ENCODE data around the gene MECP2.

The MECP2 gene

DNA sequence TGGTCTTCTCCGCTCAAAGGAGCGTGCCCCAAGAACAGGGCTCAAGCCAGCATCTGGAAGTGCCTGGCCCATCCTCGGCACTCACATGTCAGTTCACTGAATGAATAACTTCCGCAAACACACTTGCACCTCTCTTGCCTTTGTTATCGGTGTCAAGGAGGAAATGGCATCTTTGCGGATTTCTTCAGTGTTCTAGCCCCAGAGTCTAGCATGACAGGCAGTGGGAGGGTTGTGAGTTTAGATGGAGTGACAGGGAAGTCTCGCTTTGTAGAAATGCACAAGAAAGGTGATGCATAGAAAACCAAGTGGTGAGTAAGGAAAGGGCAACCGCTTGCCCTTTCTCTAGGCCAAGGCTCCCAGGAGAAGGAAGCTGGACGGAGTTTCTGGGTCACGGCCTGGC lies 17.6 kb upstream of the MECP2 start:
- no peak for DNase-seq

DNA sequence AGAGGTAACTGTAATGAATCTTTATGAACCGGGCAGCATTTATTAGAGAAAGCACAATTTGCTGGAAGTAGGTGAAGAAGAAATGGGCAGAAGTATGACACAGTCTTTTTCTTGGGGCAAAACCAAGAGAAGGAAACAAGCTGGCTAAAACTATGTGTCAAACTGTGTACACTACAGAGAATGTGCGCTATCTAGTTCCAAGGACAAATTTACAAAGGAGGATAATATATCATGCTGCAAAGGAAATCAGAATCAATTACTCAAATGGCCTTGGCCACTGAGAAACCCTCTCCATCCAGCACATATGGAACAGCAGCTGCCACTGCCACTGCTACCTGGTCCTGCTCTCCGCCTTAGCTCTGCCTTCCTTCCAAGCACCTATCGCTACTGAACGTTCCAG lies 17.1 kb upstream of the MECP2 start:
- no peak for DNase-seq

DNA sequence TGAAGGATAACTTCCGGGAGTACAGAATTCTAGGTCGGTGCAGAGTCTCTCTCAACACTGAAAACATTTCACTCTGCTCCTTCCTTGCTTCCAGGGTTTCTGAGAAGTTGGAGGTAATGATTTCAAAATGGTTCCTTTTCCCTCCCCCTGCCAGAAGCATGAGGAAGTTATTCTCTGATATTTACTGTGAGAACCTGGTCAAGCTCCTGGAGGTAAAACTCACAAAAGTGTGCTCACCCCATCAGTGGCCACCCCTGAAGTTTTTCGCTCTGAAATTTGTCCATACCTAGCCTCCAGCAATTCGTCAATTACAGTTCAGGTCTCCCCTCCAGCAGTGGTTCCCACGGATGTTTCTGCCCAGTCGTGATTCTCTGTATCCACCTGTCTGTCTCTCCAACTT lies 16.2 kb upstream of the MECP2 start:
- DNase-seq: no peak

DNA sequence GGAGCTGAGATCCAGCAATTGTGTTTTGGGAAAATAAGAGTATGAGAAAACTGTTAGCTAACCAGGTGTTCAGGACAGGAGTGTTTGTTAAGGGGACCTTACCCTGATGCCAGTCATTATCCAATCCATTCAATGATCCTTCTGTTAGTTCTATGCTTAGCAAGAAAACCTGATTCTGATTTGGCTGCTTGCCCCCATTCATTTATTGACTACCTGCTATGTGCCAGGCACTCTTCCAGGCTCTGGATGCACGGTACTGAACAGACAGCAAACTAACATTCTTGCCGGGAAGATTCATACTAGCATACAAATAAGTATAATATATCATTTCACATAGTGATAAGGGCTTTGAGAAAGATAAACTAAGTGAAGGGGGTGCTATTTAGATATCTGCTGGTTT lies 1.0 kb upstream of the MECP2 start:
- no peak for DNase-seq

DNA sequence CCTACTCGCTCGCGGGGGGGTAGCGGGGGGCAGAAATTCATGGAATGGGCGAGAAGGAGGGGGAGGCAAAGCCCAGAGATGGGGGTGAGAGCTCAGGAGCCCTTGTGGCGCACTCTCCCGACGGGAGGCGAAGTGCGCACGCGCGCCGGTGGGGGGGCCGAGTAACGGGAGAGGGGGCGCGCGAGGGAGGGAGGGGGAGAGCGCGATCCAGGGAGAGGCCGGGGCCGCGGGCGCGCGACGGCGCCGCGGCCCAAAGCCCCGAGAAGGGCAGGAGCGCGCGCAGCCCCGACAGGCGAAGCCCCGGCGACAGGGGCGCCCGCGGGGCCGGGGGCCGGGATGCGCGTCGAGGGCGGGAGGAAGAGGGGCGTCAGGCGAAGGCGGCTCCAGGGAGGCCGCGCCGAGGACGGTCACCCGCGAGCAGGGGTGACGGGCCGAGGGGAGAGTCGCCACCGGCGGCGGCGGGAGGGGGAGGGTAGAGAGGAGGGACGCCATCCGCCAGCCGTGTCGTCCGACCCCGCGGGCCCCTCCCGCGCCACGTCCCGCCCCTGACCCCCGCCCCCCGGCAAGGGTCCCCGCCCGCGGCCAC lies 421 bp downstream of the MECP2 start:
- peak; percentile 76 for DNase-seq

DNA sequence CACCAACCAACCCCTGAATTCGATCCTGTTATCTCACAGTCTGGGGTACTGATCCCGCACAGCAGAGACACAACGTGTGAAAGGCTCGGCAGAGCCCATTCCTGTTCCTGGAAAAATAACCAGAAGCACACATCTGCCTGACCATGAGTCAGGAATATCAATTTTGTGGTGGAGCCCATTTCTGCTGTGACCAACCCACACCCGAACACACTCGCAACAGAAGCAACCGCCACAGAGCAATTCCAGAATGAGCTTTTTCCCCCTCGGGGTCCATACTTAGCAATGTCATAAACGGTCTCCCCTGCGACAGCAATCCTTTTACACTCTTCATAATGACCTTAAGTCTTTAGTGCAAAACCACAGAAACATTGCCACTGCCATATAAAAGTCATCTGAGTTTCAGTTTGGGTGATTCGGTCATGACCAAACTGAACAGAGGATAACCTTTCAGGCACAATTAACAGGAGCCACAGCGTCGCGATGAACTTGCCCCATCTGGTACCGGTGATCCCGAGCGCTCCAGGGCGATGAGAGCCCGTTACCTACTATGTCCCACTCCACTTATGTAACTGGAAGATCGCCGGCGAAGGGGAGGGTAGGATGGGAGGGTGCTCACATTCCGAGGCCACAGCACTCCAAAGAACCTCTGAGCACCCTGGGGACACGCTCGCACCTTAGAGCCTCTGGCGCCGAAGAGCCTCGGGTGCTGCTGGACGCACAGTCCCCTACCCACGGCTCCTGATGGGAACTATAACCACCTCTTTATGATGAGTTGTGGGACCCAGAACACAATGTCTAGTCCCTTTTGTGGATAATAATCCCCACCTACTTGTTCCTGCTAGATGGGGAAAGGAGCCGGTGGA lies 1.1 kb downstream of the MECP2 start:
- DNase-seq: peak; percentile 25

DNA sequence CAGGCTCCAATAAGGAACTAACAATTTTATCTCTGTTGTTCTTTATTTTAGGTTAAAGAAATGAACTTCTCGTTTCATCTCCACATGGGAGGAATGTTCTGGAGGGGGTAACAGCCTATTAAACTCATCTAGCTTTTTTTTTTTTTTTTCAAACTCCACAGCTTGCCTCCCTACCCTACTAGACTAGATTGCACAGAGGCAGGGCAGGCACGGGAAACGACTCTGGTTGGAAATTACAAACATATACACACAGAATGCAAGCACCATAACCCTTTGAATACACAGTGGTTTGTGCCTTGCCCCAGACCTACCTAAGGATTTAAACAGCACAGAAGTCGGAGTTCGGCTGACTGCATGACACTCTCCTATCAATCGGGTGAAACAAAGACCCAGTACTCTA lies 2.7 kb downstream of the MECP2 start:
- DNase-seq: no peak

DNA sequence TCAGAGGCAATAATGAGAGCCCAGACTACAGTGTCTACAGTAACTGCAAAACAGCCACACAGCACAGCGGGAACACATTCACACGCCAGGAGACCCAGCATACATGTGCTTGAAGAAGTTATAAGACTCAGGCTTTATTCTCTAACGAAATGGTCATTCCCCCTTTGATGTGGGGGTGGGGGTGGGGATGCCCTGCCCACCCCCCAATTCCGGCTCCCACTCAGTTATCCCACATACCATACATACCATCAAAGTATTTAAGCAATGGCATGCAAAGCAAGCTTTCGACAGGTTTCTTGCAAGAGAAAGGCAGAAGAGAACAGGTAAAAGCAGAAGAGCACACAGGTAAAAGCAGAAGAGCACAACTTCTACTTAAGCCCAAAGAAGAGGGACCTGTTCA lies 3.6 kb downstream of the MECP2 start:
- no peak for DNase-seq

DNA sequence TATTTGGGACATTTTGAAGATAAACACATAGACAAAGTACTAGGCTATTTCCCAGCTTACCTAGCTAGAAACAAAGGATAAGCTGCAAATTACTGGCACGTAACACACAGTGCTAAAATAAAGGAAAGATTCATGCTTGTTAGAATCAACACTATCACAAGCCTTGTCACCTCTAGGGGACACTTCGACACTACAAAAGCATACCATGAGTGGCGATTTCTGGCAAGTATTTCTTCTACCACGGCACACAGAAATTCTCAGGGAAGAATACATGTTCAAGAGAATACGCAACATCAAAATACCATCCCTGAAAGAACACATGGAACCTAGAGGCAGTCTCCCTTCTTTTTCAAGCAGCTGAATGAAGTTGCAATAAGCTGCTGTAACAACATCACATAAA lies 5.1 kb downstream of the MECP2 start:
- DNase-seq: no peak

DNA sequence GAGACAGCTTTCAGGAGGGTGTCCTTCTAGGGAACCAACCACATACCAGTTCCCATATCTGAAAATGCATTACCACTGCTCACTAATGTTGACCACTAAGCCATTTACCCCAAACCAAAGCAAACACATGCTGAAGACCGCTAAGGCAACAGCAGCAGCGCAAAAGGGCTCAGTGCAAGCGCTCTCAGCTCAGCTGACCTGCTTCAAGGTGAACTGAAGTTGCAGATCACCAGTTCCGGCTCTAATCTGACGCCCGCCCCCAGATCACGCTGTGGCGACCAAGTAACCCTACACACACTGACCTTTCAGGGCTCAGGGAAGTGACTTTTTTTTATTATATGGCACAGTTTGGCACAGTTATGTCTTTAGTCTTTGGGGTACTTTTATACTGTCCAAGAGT lies 5.8 kb downstream of the MECP2 start:
- DNase-seq: no peak

DNA sequence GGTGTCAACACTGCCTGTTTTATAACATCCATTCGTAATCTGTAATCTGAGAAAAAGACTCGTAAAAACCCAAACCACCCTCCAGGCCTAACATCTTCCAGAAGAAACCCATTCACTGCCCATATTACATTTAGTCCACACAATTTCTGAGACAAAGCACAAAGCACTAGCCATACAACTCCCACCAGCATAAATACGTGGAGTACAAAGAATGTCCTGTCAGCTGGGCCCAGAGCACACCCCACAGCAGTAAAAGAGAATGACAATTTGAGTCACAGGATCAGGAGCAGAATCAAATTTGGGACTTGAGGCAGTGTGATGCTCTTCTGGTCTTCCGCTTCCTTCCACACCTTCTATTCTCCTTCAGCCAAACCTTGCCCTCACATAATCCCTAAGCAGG lies 6.8 kb downstream of the MECP2 start:
- no peak for DNase-seq

DNA sequence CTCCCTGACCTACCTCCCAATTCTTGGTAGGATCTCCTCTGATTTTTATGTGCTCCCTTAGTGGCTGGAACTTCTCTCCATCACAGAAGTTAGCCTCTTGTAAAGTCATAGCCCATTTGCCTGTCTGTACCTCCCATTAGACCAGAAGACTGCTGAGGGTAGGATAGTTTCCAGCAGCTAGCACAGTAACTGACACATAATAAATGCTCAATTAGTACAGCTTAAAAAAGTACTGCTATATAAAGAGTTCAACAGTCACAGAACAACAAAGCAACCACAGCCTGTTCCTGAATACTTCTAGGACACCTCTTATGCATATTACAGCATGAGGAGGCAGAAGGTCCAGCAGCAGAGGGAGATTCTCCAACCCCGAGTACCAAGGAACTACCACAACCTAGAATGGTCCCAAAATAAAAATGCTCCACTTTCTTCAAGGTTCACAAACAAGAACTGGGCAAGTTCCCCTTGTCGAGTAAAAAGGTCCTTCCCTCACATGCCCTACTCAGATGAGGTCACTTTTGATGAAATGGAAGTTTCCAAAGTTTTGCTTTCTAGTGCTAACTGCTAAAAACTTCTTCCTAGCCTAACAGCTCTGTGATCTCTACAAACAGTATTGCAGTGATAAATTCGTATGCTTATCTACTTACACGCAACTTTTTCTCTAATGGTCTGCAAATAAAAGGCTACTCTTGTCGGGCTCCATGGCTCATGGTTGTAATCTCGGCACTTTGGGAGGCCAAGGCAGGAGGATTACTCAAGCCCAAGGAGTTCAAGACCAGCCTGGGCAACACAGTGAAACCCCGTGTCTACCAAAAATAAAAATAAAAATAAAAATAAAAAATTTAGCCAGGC lies 12.8 kb downstream of the MECP2 start:
- no peak for DNase-seq

DNA sequence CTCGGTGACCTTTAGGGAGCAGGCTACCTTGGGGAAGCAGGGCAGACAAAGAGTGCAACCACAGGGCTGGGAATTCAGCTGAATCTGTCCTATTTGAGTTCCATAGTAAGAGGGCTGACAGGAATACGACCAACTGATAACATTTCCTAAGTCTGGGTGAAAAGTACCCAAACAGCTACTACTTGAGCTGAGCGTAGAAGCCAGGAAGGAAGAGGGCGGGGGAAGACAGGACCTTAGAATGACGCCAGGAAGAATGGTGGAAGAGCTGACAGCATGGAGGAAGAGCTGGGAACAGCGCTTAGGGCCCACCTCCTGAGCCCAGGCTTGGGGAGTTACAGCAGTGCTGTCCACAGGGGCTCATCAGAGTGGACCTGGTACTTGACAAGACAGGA lies 14.4 kb downstream of the MECP2 start:
- DNase-seq: no peak

DNA sequence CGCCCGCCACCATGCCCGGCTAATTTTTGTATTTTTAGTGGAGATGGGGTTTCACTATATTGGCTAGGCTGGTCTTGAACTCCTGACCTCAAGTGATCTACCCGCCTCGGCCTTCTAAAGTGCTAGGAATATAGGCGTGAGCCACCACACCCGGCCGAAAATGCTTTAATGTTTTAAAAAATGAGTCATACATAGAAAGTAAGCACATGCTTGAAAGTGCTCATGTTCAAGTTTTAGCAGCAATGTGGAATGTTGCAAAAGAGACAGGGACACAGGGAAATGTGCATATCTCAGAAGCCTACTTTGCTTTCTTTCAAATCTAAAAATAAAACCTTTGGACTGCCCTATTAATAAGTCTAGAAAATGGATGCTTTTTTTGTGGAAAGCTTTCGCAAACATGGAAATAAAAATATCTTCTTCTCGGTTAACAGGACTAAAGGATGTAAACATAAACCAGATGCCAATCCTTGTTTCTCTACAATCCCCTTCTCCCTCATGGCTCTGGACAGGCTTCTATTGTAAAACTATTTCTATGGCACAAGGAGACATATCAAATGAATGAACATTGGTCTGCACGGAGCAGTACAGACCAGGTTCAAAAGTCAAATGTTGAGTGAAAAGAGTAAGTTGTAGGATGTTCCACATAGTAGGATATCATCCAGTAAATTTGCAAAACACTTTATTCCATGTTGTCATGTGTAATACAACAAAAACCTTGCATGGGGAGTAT lies 15.0 kb downstream of the MECP2 start:
- DNase-seq: no peak

DNA sequence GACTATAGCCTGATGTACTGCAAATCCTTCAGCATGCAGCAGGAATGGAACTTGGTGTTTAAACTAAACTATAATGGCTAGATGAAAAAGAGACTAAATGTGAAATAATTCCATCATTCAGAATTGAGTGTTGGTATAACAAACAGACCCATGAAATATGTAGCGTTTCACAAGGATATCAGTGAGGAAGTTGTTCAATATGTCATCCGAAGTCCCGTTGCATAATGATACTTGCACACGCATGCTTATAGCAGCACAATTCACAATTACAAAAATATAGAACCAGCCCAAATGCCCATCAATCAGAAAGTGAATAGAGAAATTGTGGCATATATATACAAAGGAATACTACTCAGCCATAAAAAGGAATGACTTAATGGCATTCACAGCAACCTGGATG lies 20.4 kb downstream of the MECP2 start:
- DNase-seq: no peak

DNA sequence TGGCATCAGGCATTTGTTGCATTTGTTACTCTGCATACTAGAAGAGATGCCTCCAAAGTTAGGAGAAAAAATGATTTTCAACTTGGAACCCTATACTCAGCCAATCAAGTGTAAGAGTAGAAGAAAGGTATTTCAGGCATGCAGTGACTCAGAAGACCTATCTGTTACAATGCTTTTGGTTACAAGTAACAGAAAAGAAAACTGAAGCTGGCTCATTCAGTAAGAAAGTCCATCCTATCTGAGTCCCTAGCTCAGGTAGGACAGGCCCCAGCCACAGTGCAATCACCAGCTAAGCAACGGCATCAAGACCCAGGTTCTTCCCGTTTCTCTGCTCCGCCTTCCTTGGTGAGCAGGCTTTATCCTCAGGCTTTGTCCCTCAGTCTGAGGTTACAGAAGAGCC lies 23.3 kb downstream of the MECP2 start:
- no peak for DNase-seq

DNA sequence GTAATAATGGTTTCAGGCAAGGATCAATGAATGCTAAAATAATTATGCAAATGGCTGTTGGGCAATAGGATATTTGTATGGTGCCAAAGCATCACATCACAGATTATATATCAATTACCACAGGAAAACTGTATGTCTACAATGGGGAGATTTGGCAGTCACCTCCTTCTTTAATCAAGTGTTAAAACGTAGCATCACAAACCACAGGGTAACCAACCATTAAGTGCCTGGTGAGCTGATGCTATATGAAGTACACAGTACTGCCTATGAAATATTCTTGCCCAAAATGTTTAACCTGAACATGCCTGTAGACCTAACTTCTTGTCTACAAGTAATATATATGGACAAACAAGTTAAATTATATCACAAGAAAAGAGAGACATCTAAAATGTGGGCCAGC lies 25.3 kb downstream of the MECP2 start:
- no peak for DNase-seq

DNA sequence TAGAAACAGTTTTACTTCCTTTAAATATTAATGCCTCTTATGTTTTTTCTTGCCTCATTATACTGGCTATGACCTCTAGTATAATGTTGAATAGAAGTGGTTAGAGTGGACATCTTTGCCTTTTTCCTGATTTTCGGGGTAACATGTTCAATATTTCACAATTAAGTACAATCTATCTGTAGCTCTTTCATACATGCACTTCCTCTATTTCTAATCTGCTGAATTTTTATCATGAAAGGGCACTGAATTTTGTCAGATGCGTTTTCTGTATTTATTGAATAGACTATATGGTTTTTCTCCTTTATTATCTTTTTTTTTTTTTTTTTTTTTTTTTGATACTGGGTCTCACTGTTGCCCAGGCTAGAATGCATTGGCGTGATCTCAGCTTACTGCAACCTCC lies 29.0 kb downstream of the MECP2 start:
- no peak for DNase-seq

DNA sequence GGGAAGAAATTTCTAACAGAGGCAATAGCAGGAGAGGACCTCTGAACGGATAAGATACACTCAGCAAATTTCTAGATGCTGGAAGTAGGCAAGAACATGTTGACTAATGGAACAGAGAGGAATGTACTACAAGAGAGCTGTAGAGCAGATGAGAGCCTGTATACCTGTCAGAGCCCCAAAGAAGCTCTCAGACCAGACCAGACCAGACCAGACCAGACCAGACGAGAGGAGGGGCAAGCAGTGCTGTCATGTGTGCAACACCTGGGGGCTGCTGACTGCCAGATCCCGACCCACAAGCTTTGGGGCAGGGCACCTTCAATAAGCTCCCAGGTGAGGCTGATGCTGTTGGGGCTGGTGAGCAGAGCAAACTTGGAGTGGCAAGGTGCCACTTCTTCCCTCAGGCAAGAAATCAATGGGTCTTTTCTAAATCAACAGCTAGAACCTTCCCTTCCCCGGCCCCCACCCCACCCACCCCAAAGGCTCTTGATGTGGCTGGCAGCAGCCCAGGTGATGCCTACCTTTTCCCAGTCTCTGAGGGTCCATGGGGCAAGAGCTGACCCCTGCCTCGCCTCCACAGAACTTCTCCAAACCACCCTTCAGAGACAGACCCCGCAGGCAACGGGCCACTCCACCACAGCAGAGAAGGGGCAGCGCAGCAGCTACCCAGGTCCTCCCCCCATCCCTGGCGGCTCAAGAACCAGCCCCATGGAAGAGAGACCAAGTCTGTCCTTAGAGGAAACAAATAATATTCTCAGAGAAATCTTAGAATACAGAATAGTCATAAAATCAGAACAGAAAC lies 32.7 kb downstream of the MECP2 start:
- no peak for DNase-seq

DNA sequence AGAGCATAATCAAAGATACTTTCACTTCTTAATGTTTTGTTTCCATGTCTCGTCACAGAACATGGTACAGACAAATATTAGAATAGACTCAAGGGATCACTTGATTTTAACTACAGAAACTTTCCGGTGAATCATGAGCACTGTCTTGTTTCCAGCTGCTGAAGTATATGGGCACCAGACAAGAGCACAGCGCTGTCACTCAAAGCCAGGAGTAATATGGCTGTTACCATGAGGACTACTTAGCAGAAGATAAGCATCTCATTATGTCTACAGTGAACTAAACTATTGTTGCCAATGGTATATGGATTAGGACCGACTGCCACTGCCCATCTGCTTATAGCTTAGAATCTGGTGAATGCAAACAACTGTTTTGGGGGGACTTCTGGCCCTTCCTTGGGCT lies 34.3 kb downstream of the MECP2 start:
- DNase-seq: no peak

DNA sequence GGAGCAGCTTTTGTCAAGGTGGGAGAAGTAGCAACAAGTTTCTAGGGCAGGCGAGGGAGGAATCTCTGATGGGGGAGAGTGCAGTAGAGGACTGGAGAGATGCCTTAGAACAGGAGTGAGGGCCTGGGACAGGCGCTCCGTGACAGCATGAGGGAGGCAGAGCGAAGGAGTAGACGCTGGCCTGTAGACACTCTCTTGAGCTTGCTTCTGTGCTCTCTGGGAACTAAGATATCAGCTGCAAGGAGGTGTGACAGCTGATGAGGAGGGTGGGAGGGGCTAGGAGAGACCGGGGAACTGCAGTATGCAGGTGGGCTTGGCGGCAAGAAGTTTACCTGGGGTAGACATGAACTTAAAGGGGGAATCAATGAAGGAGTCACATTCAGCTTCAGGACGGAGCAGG lies 35.7 kb downstream of the MECP2 start:
- no peak for DNase-seq

DNA sequence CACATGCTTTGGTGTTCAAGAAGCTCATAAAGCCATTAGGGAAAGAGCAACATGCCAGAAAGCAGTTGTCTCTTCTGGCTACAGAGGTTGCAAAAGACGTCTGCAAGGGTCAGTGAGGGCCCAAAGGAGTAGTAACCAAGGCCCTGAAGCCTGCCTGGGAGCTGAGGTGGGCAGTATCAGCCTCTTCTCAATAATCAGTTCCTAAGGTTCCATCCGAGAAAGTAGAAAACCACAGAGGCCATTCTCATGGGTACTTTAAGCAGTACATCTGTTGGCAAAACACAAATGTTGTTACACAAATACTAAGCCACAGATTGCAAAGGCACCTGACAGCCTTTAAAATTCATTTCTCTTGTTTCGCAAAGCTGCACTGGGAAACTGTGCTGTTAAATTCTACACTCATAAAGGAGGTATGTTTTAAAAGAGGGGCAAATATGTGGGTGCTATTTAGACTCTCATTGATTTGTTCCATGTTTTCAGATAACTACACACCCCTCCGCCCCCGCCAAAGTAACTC lies 37.7 kb downstream of the MECP2 start:
- DNase-seq: no peak
